K562 (cell line): Measurements from ENCODE around the gene MADD. TPM values are rescaled to one million over a fixed set of nuclear protein-coding genes. Genes with fewer than 3 reads are reported as not detected.
A peak's percentile ranks its signal among the peaks of the same experiment; 100 is the strongest.

Source experiments
- ATAC-seq: fragments of 200-7000 bp; cut with Tn5 transposase; 3 replicates; pipeline ENCODE4 v1.9.1; 2020; ENCODE audit warnings: moderate library complexity
- Bru-seq: library from RNA; stranded (reverse); fragments of 400-500 nt; gene quantifications from one replicate; lab custom pipeline; 2021; lab: Mats Ljungman, UMichigan
- BruChase-seq, 2 experiments: library from RNA; stranded (reverse); fragments of 400-500 nt; gene quantifications; one replicate each; lab custom pipeline; 2021; lab: Mats Ljungman, UMichigan
- BruUV-seq: library from RNA; stranded (reverse); fragments of 400-500 nt; replicated peaks from 2 replicates; lab custom pipeline; 2021; lab: Mats Ljungman, UMichigan
- CTCF ChIA-PET: fragments of 300-600 bp; formaldehyde crosslinking; extraction: SDS; loops from one replicate; lab custom pipeline; 2021; ENCODE audit warnings: low intra/inter-chr PET ratio; lab: Yijun Ruan, JAX
- POLR2A ChIA-PET: fragments of 300-600, 350-650 bp; sonication (Branson Sonifier 250); formaldehyde crosslinking; extraction: SDS; loops from one replicate; lab custom pipeline; 2021; ENCODE audit warnings: antibody characterized with exemption, inconsistent platforms; lab: Yijun Ruan, JAX
- DNase-seq, 4 experiments: peaks; one replicate each; pipeline versions ENCODE4 v3.0.0 to v3.0.0-alpha.2; 2011 to 2018; ENCODE audit warnings: low spot score in 3 of 4, mixed read lengths in 3 of 4; ENCODE audit errors: extremely low read depth in 1 of 4
- FAIRE-seq: peaks from 2 replicates; lab custom pipeline; 2011; peaks lifted over from hg19 to GRCh38; lab: Jason Lieb, UNC
- H2AFZ ChIP-seq: 2 replicates; pipeline ENCODE4 v1.6.0; 2011; ENCODE audit warnings: low read depth, low read length, control low read depth, inconsistent platforms
- H3K27ac ChIP-seq: fragments of 200-600 bp; 3 replicates; pipeline ENCODE4 v1.8.0; 2011; ENCODE audit warnings: low read depth, mild to moderate bottlenecking, control low read depth, inconsistent platforms, low read length, moderate library complexity, mixed read lengths; ENCODE audit errors: extremely low read depth
- H3K27me3 ChIP-seq, 2 experiments: fragments of 300-600 bp in 1 of 2; 2 replicates in 1 of 2; 3 replicates in 1 of 2; pipeline versions ENCODE4 v1.6.0 to v1.8.0; 2011; ENCODE audit warnings: inconsistent platforms in 2 of 2, low read length in 2 of 2, mild to moderate bottlenecking in 1 of 2, mixed read lengths in 1 of 2, moderate library complexity in 1 of 2; ENCODE audit not compliant: control insufficient read depth in 2 of 2, insufficient read depth in 2 of 2
- H3K36me3 ChIP-seq: fragments of 300-600 bp; 3 replicates; pipeline ENCODE4 v1.8.0; 2011; ENCODE audit warnings: mild to moderate bottlenecking, low read length, inconsistent platforms; ENCODE audit not compliant: control insufficient read depth, insufficient read depth
- H3K4me1 ChIP-seq, 2 experiments: fragments of 200-600 bp in 1 of 2; replicated peaks in 1 of 2; 2 replicates in 1 of 2; 3 replicates in 1 of 2; pipeline versions ENCODE4 v1.5.1 to v1.8.0; 2011; ENCODE audit warnings: inconsistent platforms in 2 of 2, low read length in 2 of 2, mild to moderate bottlenecking in 1 of 2, mixed read lengths in 1 of 2, moderate library complexity in 1 of 2; ENCODE audit not compliant: control insufficient read depth in 2 of 2, insufficient read depth in 2 of 2
- H3K4me2 ChIP-seq: 2 replicates; pipeline ENCODE4 v1.6.1; 2011; ENCODE audit warnings: low read length, control low read depth, inconsistent platforms, mixed read lengths; ENCODE audit not compliant: insufficient read depth
- H3K4me3 ChIP-seq: fragments of 200-600 bp; sonication (generic), shearing (Covaris generic); 2 replicates; pipeline ENCODE4 v1.5.1; 2016; ENCODE audit warnings: control low read depth, inconsistent platforms
- H3K79me2 ChIP-seq: fragments of 200-600 bp; 3 replicates; pipeline ENCODE4 v1.8.0; 2011; ENCODE audit warnings: low read length, inconsistent platforms; ENCODE audit not compliant: control insufficient read depth, insufficient read depth
- H3K9ac ChIP-seq, 2 experiments: 2 replicates each; pipeline versions ENCODE4 v1.6.0 to v1.6.1; 2011; ENCODE audit warnings: low read depth in 2 of 2, low read length in 2 of 2, control low read depth in 1 of 2, inconsistent platforms in 1 of 2, mild to moderate bottlenecking in 1 of 2, mixed read lengths in 1 of 2; ENCODE audit not compliant: insufficient read depth in 1 of 2
- H3K9me1 ChIP-seq: one replicate; pipeline ENCODE4 v1.6.0; 2011; ENCODE audit warnings: inconsistent platforms, mild to moderate bottlenecking, low read length, moderate library complexity; ENCODE audit not compliant: control insufficient read depth, insufficient read depth
- H3K9me3 ChIP-seq: replicated peaks from 2 replicates; pipeline ENCODE4 v1.5.1; 2011; ENCODE audit warnings: low read depth, low read length, inconsistent platforms; ENCODE audit not compliant: control insufficient read depth, insufficient read depth
- H4K20me1 ChIP-seq: replicated peaks from 2 replicates; pipeline ENCODE4 v1.6.1; 2011; ENCODE audit warnings: low read length, inconsistent platforms, mixed read lengths; ENCODE audit not compliant: control insufficient read depth, insufficient read depth
- EHMT2 ChIP-seq: fragments of 450-650 bp; IDR thresholded peaks from 2 replicates; pipeline ENCODE4 v1.6.1; 2018; ENCODE audit warnings: antibody characterized with exemption
- FOXM1 ChIP-seq, 2 experiments: fragments of 450-650 bp in 1 of 2; sonication (generic) in 1 of 2; formaldehyde crosslinking in 1 of 2; IDR thresholded peaks; 2 replicates each; pipeline versions ENCODE4 v1.6.1 to v1.9.0; 2017 to 2022; ENCODE audit warnings: low read depth in 2 of 2, mild to moderate bottlenecking in 2 of 2, missing genetic modification reagents in 1 of 2, moderate library complexity in 1 of 2
- HCFC1 ChIP-seq: IDR thresholded peaks from 2 replicates; pipeline ENCODE4 v1.6.1; 2012; ENCODE audit warnings: low read depth, low read length, improper control_type of control experiment
- HSF4 ChIP-seq: fragments of 250-450 bp; sonication (Bioruptor Pico); IDR thresholded peaks from 2 replicates; pipeline ENCODE4 v2.1.2; 2022; ENCODE audit warnings: mild to moderate bottlenecking, moderate library complexity, borderline replicate concordance
- KLF16 ChIP-seq: IDR thresholded peaks from 2 replicates; pipeline ENCODE4 v1.6.1; 2016; ENCODE audit warnings: antibody characterized with exemption
- MTF1 ChIP-seq: fragments of 250-450 bp; sonication (Bioruptor Pico); IDR thresholded peaks from 2 replicates; pipeline ENCODE4 v1.9.0; 2021; ENCODE audit warnings: moderate library complexity, mild to moderate bottlenecking, inconsistent platforms, borderline replicate concordance
- ZNF165 ChIP-seq: fragments of 250-450 bp; sonication (Bioruptor Pico); IDR thresholded peaks from 2 replicates; pipeline ENCODE4 v1.4.0; 2020; ENCODE audit warnings: borderline replicate concordance
- ZNF780A ChIP-seq: fragments of 250-450 bp; sonication (Bioruptor Pico); IDR thresholded peaks from 2 replicates; pipeline ENCODE4 v1.5.0; 2021; ENCODE audit warnings: mild to moderate bottlenecking
- ZSCAN29 ChIP-seq: fragments of 450-650 bp; IDR thresholded peaks from 2 replicates; pipeline ENCODE4 v1.6.1; 2017
- WGBS: fragments of 100-300 bp; shearing (Covaris generic); methylation state at CpG from one replicate; pipeline ENCODE4 v1.1.6; 2016; ENCODE audit warnings: low coverage, mixed read lengths; ENCODE audit not compliant: insufficient coverage; ENCODE audit errors: missing lambda C conversion rate; 5-methylcytosine and 5-hydroxymethylcytosine counted together
- in situ Hi-C: fragments of 300-500 bp; cut with MboI; formaldehyde crosslinking; loops from 4 replicates; pipeline ENCODE4 v1.15.0; 2018; ENCODE audit warnings: inconsistent platforms, mixed read lengths
- intact Hi-C: fragments of 100-400 bp; cut with micrococcal nuclease; formaldehyde crosslinking; loops from 2 replicates; pipeline ENCODE4 v1.14.2; 2022
- long read RNA-seq, 3 experiments: library from polyadenylated mRNA in 2 of 3; library from RNA in 1 of 3; unstranded in 2 of 3; stranded (forward) in 1 of 3; transcript quantifications; one replicate each; pipeline ENCODE4 v2.0.0, GENCODE V29; 2019 to 2022
- polyA minus RNA-seq, 3 experiments: library from RNA; depleted of rRNA, polyadenylated mRNA; stranded (reverse); fragments of >200 nt; gene quantifications; 2 replicates each; pipeline ENCODE4 v1.2.3, GENCODE V29; 2011
- polyA plus RNA-seq, 8 experiments: library from polyadenylated mRNA; depleted of rRNA in 4 of 8; stranded (reverse) in 5 of 8; unstranded in 3 of 8; fragments of >200 nt; fragmentation: Nextera tagmentation in 2 of 8; fragmentation: Illumina TruSeq in 1 of 8; extraction: Ambion mirVana in 2 of 8; extraction: Trizol in 1 of 8; gene quantifications; 2 replicates each; pipeline versions ENCODE4 v1.2.1 to v1.2.3, GENCODE V29; 2011 to 2014; ENCODE audit warnings: inconsistent platforms in 1 of 8, missing spikeins in 1 of 8
- total RNA-seq, 7 experiments: library from RNA; depleted of rRNA in 6 of 7; stranded (reverse); fragments of >200 nt in 6 of 7; fragmentation: Illumina TruSeq in 2 of 7; extraction: Trizol in 2 of 7; gene quantifications; 2 replicates each; pipeline versions ENCODE4 v1.2.1 to v1.2.3, GENCODE V29; 2011 to 2021; ENCODE audit warnings: low replicate concordance in 1 of 7
- TF ChIP-seq, protein P1 (sequence below), 2 experiments: fragments of 450-650 bp in 1 of 2; sonication (generic) in 1 of 2; formaldehyde crosslinking; conservative IDR thresholded peaks; 2 replicates each; pipeline versions ENCODE4 v1.4.0 to v1.8.1; 2020 to 2022; ENCODE audit warnings: mild to moderate bottlenecking in 1 of 2, missing genetic modification reagents in 1 of 2
- TF ChIP-seq, protein P2 (sequence below): fragments of 450-650 bp; formaldehyde crosslinking; IDR thresholded peaks from 2 replicates; pipeline ENCODE4 v1.4.0; 2020; ENCODE audit warnings: mild to moderate bottlenecking, mixed read lengths
- TF ChIP-seq, protein P3 (sequence below), 2 experiments: fragments of 450-650 bp; conservative IDR thresholded peaks; 2 replicates each; pipeline ENCODE4 v1.6.1; 2017; ENCODE audit warnings: mild to moderate bottlenecking in 2 of 2, moderate library complexity in 2 of 2

MADD gene
- 267 and 427 TPM in 2 replicates for total RNA-seq (2011; cell fraction: chromatin; rRNA removed; ENCODE audit: low replicate concordance)
- total RNA-seq (2011; cell fraction: nucleolus; rRNA removed): 135 and 141 TPM in 2 replicates
- total RNA-seq (2011; cell fraction: nucleoplasm; rRNA removed): 157 and 178 TPM in 2 replicates
- total RNA-seq (2014; rRNA removed): 33.6 and 34.4 TPM in 2 replicates
- 22.2 and 22.6 TPM in 2 replicates for total RNA-seq (2014; rRNA removed; fragmentation: Illumina TruSeq; extraction: Trizol)
- total RNA-seq (2015; rRNA removed; fragmentation: Illumina TruSeq; extraction: Trizol): 28.7 and 34.3 TPM in 2 replicates
- total RNA-seq (2021): 53.6 and 57.6 TPM in 2 replicates
- polyA plus RNA-seq (2011; rRNA removed): 37.0 and 54.1 TPM in 2 replicates
- polyA plus RNA-seq (2011; cell fraction: cytosol; rRNA removed): 37.6 and 44.5 TPM in 2 replicates
- 196 and 230 TPM in 2 replicates for polyA plus RNA-seq (2011; cell fraction: nucleus; rRNA removed)
- polyA plus RNA-seq (2012): 39.6 and 44.4 TPM in 2 replicates
- polyA plus RNA-seq (2014; fragmentation: Illumina TruSeq; extraction: Trizol): 41.6 and 41.9 TPM in 2 replicates
- 1 to 10 TPM in 1 of 2 experiments, under 1 TPM in 1; 0.68 to 3.2 TPM for polyA plus RNA-seq (2014; fragmentation: Nextera tagmentation; extraction: Ambion mirVana)
- polyA plus RNA-seq (2014; rRNA removed): 43.4 and 47.6 TPM in 2 replicates
- polyA minus RNA-seq (2011; rRNA and poly(A)+ RNA removed): 47.0 and 48.6 TPM in 2 replicates
- polyA minus RNA-seq (2011; cell fraction: cytosol; rRNA and poly(A)+ RNA removed): 37.4 and 47.8 TPM in 2 replicates
- polyA minus RNA-seq (2011; cell fraction: nucleus; rRNA and poly(A)+ RNA removed): 52.0 and 80.3 TPM in 2 replicates
- percentile 76 among the genes with signal in this experiment for Bru-seq, nascent RNA
- BruChase-seq, experiment 1, labeled RNA remaining after a 2-hour chase: percentile 78 among the genes with signal in this experiment
- BruChase-seq, experiment 2, labeled RNA remaining after a 6-hour chase: percentile 83 among the genes with signal in this experiment
- long read RNA-seq, experiment 1, full-length matches to known transcripts: 2 of 111 reads
- long read RNA-seq, experiment 1, partial matches to known transcripts: 78 of 111 reads
- long read RNA-seq, experiment 1, other reads (novel, unspliced or antisense): 31 of 111 reads
- long read RNA-seq, experiment 2, full-length matches to known transcripts: 3 of 26 reads
- long read RNA-seq, experiment 2, partial matches to known transcripts: 7 of 26 reads
- long read RNA-seq, experiment 2, other reads (novel, unspliced or antisense): 16 of 26 reads
- long read RNA-seq, experiment 3, partial matches to known transcripts: 1 of 5 reads
- long read RNA-seq, experiment 3, other reads (novel, unspliced or antisense): 4 of 5 reads

DNA sequence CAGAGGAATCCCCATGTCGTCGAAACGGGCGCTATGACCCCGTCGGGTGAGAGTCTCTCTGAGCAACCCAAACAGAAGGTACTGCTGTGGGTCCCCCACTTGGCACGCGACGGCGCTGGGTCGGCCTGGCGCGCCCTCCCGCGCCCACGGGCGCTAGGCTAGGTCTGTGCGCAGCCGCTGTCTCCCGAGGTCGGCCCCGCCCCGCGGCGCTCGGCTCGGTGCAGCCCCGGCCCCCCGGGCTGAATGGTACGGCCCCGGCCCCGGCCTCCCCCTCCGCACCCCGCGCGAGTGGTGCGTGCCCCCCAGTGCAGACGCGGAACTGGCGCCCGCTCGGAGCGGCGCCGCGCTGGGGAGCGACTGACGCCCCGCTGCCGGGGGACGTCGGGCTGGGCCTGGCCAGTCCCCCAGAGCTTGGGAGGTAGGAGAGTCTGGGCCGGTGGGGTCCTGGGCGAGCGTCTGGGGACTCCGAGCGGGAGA is at the start of gene MADD:
TSS of gene MADD (plus strand) at position 305 of the 477 bp plus-strand sequence.
- H3K4me1 ChIP-seq: peaks cover 51 to 56% of the 10 kb centered on the region in 2 experiments
- H3K9ac ChIP-seq: peak within 1 kb of the TSS; percentile 80 to 98
- intact Hi-C loops: loop anchor here (1.0 kb wide), 2 partner anchors 21 to 138 kb away; partner anchors contain the start of gene SLC39A13
- peaks cover 26% of the 10 kb centered on the region for H4K20me1 ChIP-seq
- WGBS: under 1% methylated on average over 24 of the region's 57 CpGs
- peak; percentile 93 to 97 (median 96) for DNase-seq
- H3K27ac ChIP-seq: peak within 1 kb of the TSS; percentile 91
- BruUV-seq: no TSS peak
- POLR2A ChIA-PET: interaction anchor here (0.5 to 2.2 kb wide), 3 partner anchors 13 to 399 kb away, joined by 3 to 9 read pairs (median 5); partner anchors contain the start of gene ACP2
- peaks cover 20% of the 10 kb centered on the region; the same call in 2 of the 3 replicates for H3K36me3 ChIP-seq
- FAIRE-seq: no peak
- peaks cover 47% of the 10 kb centered on the region for H3K79me2 ChIP-seq
- CTCF ChIA-PET: interaction anchor here (0.8 kb wide), 1 partner anchor 13 kb away, joined by 3 read pairs; no protein-coding TSS in a partner anchor
- peaks cover 11% of the 10 kb centered on the region for H3K9me1 ChIP-seq
- H3K4me3 ChIP-seq: peak within 1 kb of the TSS; percentile 85
- H3K9me3 ChIP-seq: no peaks in the 10 kb centered on the region
- in situ Hi-C loops: no loop called here
- peak; percentile 89 for ATAC-seq
- peak within 1 kb of the TSS; percentile 96 for H3K4me2 ChIP-seq
- peak within 1 kb of the TSS; percentile 97 for H2AFZ ChIP-seq
- no peaks in the 10 kb centered on the region for H3K27me3 ChIP-seq
- TF ChIP-seq KLF16: no peak
- no peak for TF ChIP-seq FOXM1 (IDR thresholded peaks at IDR 0.05; ENCODE audit: low read depth)
- TF ChIP-seq FOXM1 (CRISPR knock-in tag; IDR thresholded peaks at IDR 0.05; ENCODE audit: low read depth): no peak
- TF ChIP-seq, protein P1, sequence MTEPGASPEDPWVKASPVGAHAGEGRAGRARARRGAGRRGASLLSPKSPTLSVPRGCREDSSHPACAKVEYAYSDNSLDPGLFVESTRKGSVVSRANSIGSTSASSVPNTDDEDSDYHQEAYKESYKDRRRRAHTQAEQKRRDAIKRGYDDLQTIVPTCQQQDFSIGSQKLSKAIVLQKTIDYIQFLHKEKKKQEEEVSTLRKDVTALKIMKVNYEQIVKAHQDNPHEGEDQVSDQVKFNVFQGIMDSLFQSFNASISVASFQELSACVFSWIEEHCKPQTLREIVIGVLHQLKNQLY (CRISPR knock-in tag; conservative IDR thresholded peaks at IDR 0.05): no peak
- TF ChIP-seq ZNF780A (CRISPR knock-in tag): no peak
- no peak for TF ChIP-seq ZSCAN29
- TF ChIP-seq HCFC1: peak; percentile 61
- TF ChIP-seq, protein P2, sequence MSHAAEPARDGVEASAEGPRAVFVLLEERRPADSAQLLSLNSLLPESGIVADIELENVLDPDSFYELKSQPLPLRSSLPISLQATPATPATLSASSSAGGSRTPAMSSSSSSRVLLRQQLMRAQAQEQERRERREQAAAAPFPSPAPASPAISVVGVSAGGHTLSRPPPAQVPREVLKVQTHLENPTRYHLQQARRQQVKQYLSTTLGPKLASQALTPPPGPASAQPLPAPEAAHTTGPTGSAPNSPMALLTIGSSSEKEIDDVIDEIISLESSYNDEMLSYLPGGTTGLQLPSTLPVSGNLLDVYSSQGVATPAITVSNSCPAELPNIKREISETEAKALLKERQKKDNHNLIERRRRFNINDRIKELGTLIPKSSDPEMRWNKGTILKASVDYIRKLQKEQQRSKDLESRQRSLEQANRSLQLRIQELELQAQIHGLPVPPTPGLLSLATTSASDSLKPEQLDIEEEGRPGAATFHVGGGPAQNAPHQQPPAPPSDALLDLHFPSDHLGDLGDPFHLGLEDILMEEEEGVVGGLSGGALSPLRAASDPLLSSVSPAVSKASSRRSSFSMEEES (CRISPR knock-in tag): no peak
- TF ChIP-seq, protein P3, sequence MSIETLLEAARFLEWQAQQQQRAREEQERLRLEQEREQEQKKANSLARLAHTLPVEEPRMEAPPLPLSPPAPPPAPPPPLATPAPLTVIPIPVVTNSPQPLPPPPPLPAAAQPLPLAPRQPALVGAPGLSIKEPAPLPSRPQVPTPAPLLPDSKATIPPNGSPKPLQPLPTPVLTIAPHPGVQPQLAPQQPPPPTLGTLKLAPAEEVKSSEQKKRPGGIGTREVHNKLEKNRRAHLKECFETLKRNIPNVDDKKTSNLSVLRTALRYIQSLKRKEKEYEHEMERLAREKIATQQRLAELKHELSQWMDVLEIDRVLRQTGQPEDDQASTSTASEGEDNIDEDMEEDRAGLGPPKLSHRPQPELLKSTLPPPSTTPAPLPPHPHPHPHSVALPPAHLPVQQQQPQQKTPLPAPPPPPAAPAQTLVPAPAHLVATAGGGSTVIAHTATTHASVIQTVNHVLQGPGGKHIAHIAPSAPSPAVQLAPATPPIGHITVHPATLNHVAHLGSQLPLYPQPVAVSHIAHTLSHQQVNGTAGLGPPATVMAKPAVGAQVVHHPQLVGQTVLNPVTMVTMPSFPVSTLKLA (conservative IDR thresholded peaks at IDR 0.05): no peak; a peak in 1 of 4 replicates
- TF ChIP-seq ZNF165 (CRISPR knock-in tag): no peak
- TF ChIP-seq EHMT2: no peak
- TF ChIP-seq MTF1 (CRISPR knock-in tag): no peak
- no peak for TF ChIP-seq HSF4 (CRISPR knock-in tag)
